KMS-11 (cell line): ENCODE data around the gene MMD.
A peak's percentile ranks its signal among the peaks of the same experiment; 100 is the strongest.
"Not testable (repeated sequence)": the region's sequence is repeated elsewhere in the genome, so short reads cannot be mapped to it uniquely, and the experiment has no call there.

ENCODE experiments used
- H2AFZ ChIP-seq: fragments of 200-600 bp; sonication (generic); 2 replicates; pipeline ENCODE4 v1.6.1; 2016; ENCODE audit warnings: antibody characterized with exemption, mixed run types, low read depth
- H3K27ac ChIP-seq: fragments of 200-600 bp; sonication (generic); 2 replicates; pipeline ENCODE4 v1.6.1; 2016; ENCODE audit warnings: mild to moderate bottlenecking, mixed run types
- H3K27me3 ChIP-seq: fragments of 200-600 bp; sonication (generic); 2 replicates; pipeline ENCODE4 v1.6.1; 2017; ENCODE audit warnings: mild to moderate bottlenecking, low read depth, mixed run types, moderate library complexity; ENCODE audit not compliant: insufficient read depth
- H3K36me3 ChIP-seq: fragments of 200-600 bp; sonication (generic); 2 replicates; pipeline ENCODE4 v1.6.1; 2017; ENCODE audit warnings: mild to moderate bottlenecking, mixed run types; ENCODE audit not compliant: insufficient read depth
- H3K4me1 ChIP-seq: fragments of 200-600 bp; sonication (generic); 2 replicates; pipeline ENCODE4 v1.6.1; 2016; ENCODE audit warnings: mild to moderate bottlenecking, low read depth, mixed run types; ENCODE audit not compliant: poor library complexity, severe bottlenecking
- H3K4me2 ChIP-seq: fragments of 200-600 bp; sonication (generic); 2 replicates; pipeline ENCODE4 v1.7.0; 2016; ENCODE audit warnings: mild to moderate bottlenecking, mixed run types
- H3K4me3 ChIP-seq: fragments of 200-600 bp; sonication (generic); IDR thresholded peaks from 2 replicates; pipeline ENCODE4 v1.6.1; 2017; ENCODE audit warnings: low read depth, low read length, mixed read lengths; ENCODE audit not compliant: insufficient read depth
- H3K79me2 ChIP-seq: fragments of 200-600 bp; sonication (generic); 2 replicates; pipeline ENCODE4 v1.6.1; 2016; ENCODE audit warnings: low read depth, mixed run types; ENCODE audit not compliant: insufficient read depth
- H3K9ac ChIP-seq: fragments of 200-600 bp; sonication (generic); 2 replicates; pipeline ENCODE4 v1.6.1; 2016; ENCODE audit warnings: mild to moderate bottlenecking, mixed run types
- H4K20me1 ChIP-seq: fragments of 200-600 bp; sonication (generic); 2 replicates; pipeline ENCODE4 v1.6.1; 2016; ENCODE audit warnings: mild to moderate bottlenecking, mixed run types; ENCODE audit not compliant: insufficient read depth
- CTCF ChIP-seq: fragments of 200-600 bp; sonication (generic); conservative IDR thresholded peaks from 2 replicates; pipeline ENCODE4 v1.6.1; 2017; ENCODE audit warnings: low read depth, mild to moderate bottlenecking, antibody characterized with exemption, low read length, moderate library complexity, mixed read lengths

The MMD gene

GRCh38 chr17:55426851-55427586 is 5.4 kb upstream of the MMD start:
- H3K4me3 ChIP-seq: no peak overlapping the region
- no peak for TF ChIP-seq CTCF
- peak overlapping the region; percentile 37 for H3K4me2 ChIP-seq
- peak overlapping the region; percentile 5; the same call in 1 of the 2 replicates for H3K9ac ChIP-seq
- no peaks in the 10 kb centered on the region for H3K27me3 ChIP-seq
- peak overlapping the region; percentile 70 for H3K27ac ChIP-seq
- peaks cover 82% of the 10 kb centered on the region for H3K4me1 ChIP-seq
- no peaks in the 10 kb centered on the region for H3K79me2 ChIP-seq
- H2AFZ ChIP-seq: peak overlapping the region; percentile 32; the same call in 1 of the 2 replicates
- no peaks in the 10 kb centered on the region for H3K36me3 ChIP-seq
- no peaks in the 10 kb centered on the region for H4K20me1 ChIP-seq

GRCh38 chr17:55424893-55425540 is 3.4 kb upstream of the MMD start:
- H3K9ac ChIP-seq: no peak overlapping the region

GRCh38 chr17:55423535-55423934 is 1.9 kb upstream of the MMD start:
- H3K4me2 ChIP-seq: no peak overlapping the region; the same call in 1 of the 2 replicates
- H4K20me1 ChIP-seq: no peaks in the 10 kb centered on the region
- no peak overlapping the region for H3K4me3 ChIP-seq
- no peaks in the 10 kb centered on the region for H3K27me3 ChIP-seq
- TF ChIP-seq CTCF: no peak
- no peaks in the 10 kb centered on the region for H3K36me3 ChIP-seq
- no peak overlapping the region for H3K27ac ChIP-seq
- no peak overlapping the region for H3K9ac ChIP-seq
- H3K4me1 ChIP-seq: peaks cover 76% of the 10 kb centered on the region
- H3K79me2 ChIP-seq: peaks cover 10% of the 10 kb centered on the region; the same call in 1 of the 2 replicates
- no peak overlapping the region for H2AFZ ChIP-seq

More at GRCh38 chr17:55424893-55425540, 3.4 kb upstream of the MMD start:
- H3K4me3 ChIP-seq: no peak overlapping the region
- peak overlapping the region; percentile 52 for H3K4me2 ChIP-seq
- H3K79me2 ChIP-seq: peaks cover 10% of the 10 kb centered on the region; the same call in 1 of the 2 replicates
- H3K27ac ChIP-seq: peak overlapping the region; percentile 4; the same call in 1 of the 2 replicates
- no peaks in the 10 kb centered on the region for H4K20me1 ChIP-seq
- peaks cover 85% of the 10 kb centered on the region for H3K4me1 ChIP-seq
- H3K27me3 ChIP-seq: no peaks in the 10 kb centered on the region
- TF ChIP-seq CTCF: no peak
- peak overlapping the region; percentile 5; the same call in 1 of the 2 replicates for H2AFZ ChIP-seq
- no peaks in the 10 kb centered on the region for H3K36me3 ChIP-seq

GRCh38 chr17:55422828-55423164 is 1.2 kb upstream of the MMD start:
- not testable (repeated sequence) for H3K27me3 ChIP-seq, H3K4me3 ChIP-seq, H4K20me1 ChIP-seq, H3K4me2 ChIP-seq, H3K27ac ChIP-seq, H3K9ac ChIP-seq, H3K36me3 ChIP-seq, H2AFZ ChIP-seq
- peaks cover 69% of the 10 kb centered on the region for H3K4me1 ChIP-seq
- peaks cover 17% of the 10 kb centered on the region; the same call in 1 of the 2 replicates for H3K79me2 ChIP-seq
